ENCODE data around the gene ACADM.
"Not testable (repeated sequence)": the region's sequence is repeated elsewhere in the genome, so short reads cannot be mapped to it uniquely, and the experiment has no call there.

ACADM gene

GRCh38 chr1:75810113-75810512 lies 85.6 kb downstream of the ACADM start:
- not testable (repeated sequence) for H3K27ac ChIP-seq (ENCODE audit: insufficient read depth, low read depth, low read length, poor library complexity, severe bottlenecking); H3K36me3 ChIP-seq (ENCODE audit: control insufficient read depth, insufficient read depth, low read length); H3K4me1 ChIP-seq (ENCODE audit: control insufficient read depth, insufficient read depth, low read length); H3K27me3 ChIP-seq (ENCODE audit: control insufficient read depth, insufficient read depth, low read length, poor library complexity, severe bottlenecking); H3K9me3 ChIP-seq (ENCODE audit: control insufficient read depth, low read length); H3K4me3 ChIP-seq (ENCODE audit: insufficient read depth, low read depth, low read length)
- WGBS, 2 experiments, result 93 to 98% methylated on average over 2 to 3 of the region's 3 CpGs

DNA sequence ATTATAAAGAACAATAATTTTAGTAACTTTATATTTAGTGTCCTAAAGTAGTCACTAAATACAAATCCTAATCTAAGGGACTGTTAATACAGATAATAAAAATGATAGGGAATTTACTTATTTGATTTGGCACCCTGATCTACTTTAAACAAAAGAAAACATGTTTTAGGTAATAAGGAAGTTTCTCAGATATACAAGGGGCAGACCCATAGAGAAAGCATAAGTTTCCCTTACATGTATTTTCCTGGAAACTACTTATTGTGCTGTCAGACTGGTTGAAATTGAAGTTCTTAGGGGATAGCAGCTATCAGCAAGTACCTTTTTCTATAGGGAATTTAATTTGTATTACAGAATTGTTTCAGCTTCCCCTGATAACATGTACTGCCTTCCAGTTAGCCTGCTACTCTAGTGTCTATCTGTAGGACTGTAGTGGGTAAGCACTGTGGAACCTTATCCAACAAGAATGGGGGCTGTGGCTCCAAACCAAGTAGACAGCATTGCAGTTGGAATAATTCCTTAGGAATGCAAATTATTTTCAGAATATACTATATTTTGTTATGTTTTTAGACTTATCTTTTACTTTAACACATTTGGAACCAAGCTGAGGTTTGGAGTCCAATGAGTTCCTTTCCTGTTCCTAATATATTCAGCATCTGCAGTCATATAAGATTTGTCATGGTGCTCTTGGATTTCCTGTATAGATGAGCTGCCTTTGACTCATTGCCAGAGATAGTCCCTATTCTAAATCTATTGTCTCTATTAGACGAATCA lies 86.9 kb downstream of the ACADM start:
- Histone ChIP-seq H3K4me1 (ENCODE audit: control insufficient read depth, insufficient read depth, low read length) (no peaks in the 10 kb centered on the region), H3K9me3 (ENCODE audit: control insufficient read depth, low read length) (no peaks in the 10 kb centered on the region), H3K36me3 (ENCODE audit: control insufficient read depth, insufficient read depth, low read length) (no peaks in the 10 kb centered on the region), H3K27ac (ENCODE audit: insufficient read depth, low read depth, low read length, poor library complexity, severe bottlenecking) (no peak overlapping the region), H3K4me3 (ENCODE audit: insufficient read depth, low read depth, low read length) (no peak overlapping the region), H3K27me3 (ENCODE audit: control insufficient read depth, insufficient read depth, low read length, poor library complexity, severe bottlenecking) (no peaks in the 10 kb centered on the region)
- whole genome bisulfite sequencing, 2 experiments, result 86 to 100% methylated on average over 1 of the region's 1 CpG

GRCh38 chr1:75812065-75812464 lies 87.6 kb downstream of the ACADM start:
- Histone ChIP-seq H3K9me3 (ENCODE audit: control insufficient read depth, low read length) (no peaks in the 10 kb centered on the region), H3K4me1 (ENCODE audit: control insufficient read depth, insufficient read depth, low read length) (no peaks in the 10 kb centered on the region), H3K4me3 (ENCODE audit: insufficient read depth, low read depth, low read length) (no peak overlapping the region), H3K27ac (ENCODE audit: insufficient read depth, low read depth, low read length, poor library complexity, severe bottlenecking) (no peak overlapping the region), H3K27me3 (ENCODE audit: control insufficient read depth, insufficient read depth, low read length, poor library complexity, severe bottlenecking) (no peaks in the 10 kb centered on the region), H3K36me3 (ENCODE audit: control insufficient read depth, insufficient read depth, low read length) (no peaks in the 10 kb centered on the region)
- WGBS, 2 experiments, result 88 to 99% methylated on average over 3 of the region's 3 CpGs

Measured in ectodermal cell (in vitro differentiated cells).